Activated CD4-positive, CD25-positive, alpha-beta regulatory T cell treated with anti-CD3 and anti-CD28 coated beads, Interleukin-2, amount 50 U/mL, for 72 hours (primary cell): Measurements from ENCODE around the gene CTRL.
"Not testable (repeated sequence)": the region's sequence is repeated elsewhere in the genome, so short reads cannot be mapped to it uniquely, and the experiment has no call there.

ENCODE experiments used
- DNase-seq: peaks from one replicate; pipeline ENCODE4 v3.0.0; 2021

Gene CTRL

GRCh38 chr16:67931712-67932461 lies at the start of gene CTRL:
TSS of gene CTRL (minus strand) at chr16:67931862. CDS start at chr16:67931852, 10 bp downstream.
- DNase-seq, result no peak

GRCh38 chr16:67979955-67980678 lies 48.5 kb upstream of the CTRL start, which contains the start of gene DPEP3:
TSS of gene DPEP3 (minus strand) at chr16:67980499. CDS start at chr16:67980380, 119 bp downstream.
- DNase-seq, result no peak

- DNase-seq, result no peak
These were observed 46.0 kb upstream of the CTRL start for GRCh38 chr16:67977469-67978227.

- no peak for DNase-seq
These were observed 45.3 kb upstream of the CTRL start for GRCh38 chr16:67977005-67977404.

GRCh38 chr16:67976205-67976604 lies 44.5 kb upstream of the CTRL start:
- DNase-seq, result no peak

- no peak for DNase-seq
These were observed 43.9 kb upstream of the CTRL start for GRCh38 chr16:67975321-67976105.

- not testable (repeated sequence) for DNase-seq
These were observed 40.6 kb upstream of the CTRL start for GRCh38 chr16:67972285-67972684.

GRCh38 chr16:67971111-67971510 lies 39.4 kb upstream of the CTRL start:
- no peak for DNase-seq

- DNase-seq, result no peak
These were observed 37.8 kb upstream of the CTRL start for GRCh38 chr16:67969254-67970039.

- peak; percentile 84 for DNase-seq
These were observed 37.0 kb upstream of the CTRL start, which contains the start of gene SLC12A4 for GRCh38 chr16:67968400-67969253. TSS of gene SLC12A4 (minus strand) at chr16:67968637. CDS start at chr16:67968553, 84 bp downstream.

GRCh38 chr16:67967958-67968399 lies 36.3 kb upstream of the CTRL start:
- DNase-seq, result no peak

GRCh38 chr16:67967183-67967957 lies 35.7 kb upstream of the CTRL start:
- peak; percentile 38 for DNase-seq

GRCh38 chr16:67966549-67967182 lies 35.0 kb upstream of the CTRL start:
- DNase-seq, result no peak

GRCh38 chr16:67965668-67966548 lies 34.2 kb upstream of the CTRL start:
- DNase-seq, result no peak

GRCh38 chr16:67964477-67965131 lies 32.9 kb upstream of the CTRL start:
- DNase-seq, result no peak

GRCh38 chr16:67963662-67964321 lies 32.1 kb upstream of the CTRL start:
- DNase-seq, result no peak

GRCh38 chr16:67963292-67963661 lies 31.6 kb upstream of the CTRL start:
- DNase-seq, result no peak
